Central memory CD8-positive, alpha-beta T cell (primary cell): Measurements from ENCODE around the gene MGAT5B.

Experiments
- ATAC-seq: fragments of 150-1000 bp; cut with Tn5 transposase; replicated peaks from 2 replicates; pipeline ENCODE4 v1.10.0; 2022; ENCODE audit warnings: mild to moderate bottlenecking, moderate FRiP score, moderate number of reproducible peaks; ENCODE audit not compliant: poor library complexity, severe bottlenecking; ENCODE audit errors: extremely low read depth
- DNase-seq, 2 donors: peaks; one replicate each; pipeline ENCODE4 v3.0.0; 2021; ENCODE audit warnings: low spot score in 2 of 2
- H3K27ac Mint-ChIP-seq: one replicate; pipeline ENCODE4 v1.8.0; 2022; ENCODE audit warnings: low read depth, mild to moderate bottlenecking, moderate library complexity, mixed read lengths
- H3K27me3 Mint-ChIP-seq: one replicate; pipeline ENCODE4 v1.8.0; 2022; ENCODE audit warnings: mixed read lengths
- H3K36me3 Mint-ChIP-seq: one replicate; pipeline ENCODE4 v1.8.0; 2022; ENCODE audit warnings: mild to moderate bottlenecking, moderate library complexity, mixed read lengths; ENCODE audit not compliant: insufficient read depth
- H3K4me1 Mint-ChIP-seq: one replicate; pipeline ENCODE4 v1.8.0; 2022; ENCODE audit warnings: mixed read lengths
- H3K4me3 Mint-ChIP-seq: one replicate; pipeline ENCODE4 v1.8.0; 2022; ENCODE audit warnings: mild to moderate bottlenecking, moderate library complexity, mixed read lengths
- H3K9me3 Mint-ChIP-seq: one replicate; pipeline ENCODE4 v1.8.0; 2022; ENCODE audit warnings: mixed read lengths

The MGAT5B gene

DNA sequence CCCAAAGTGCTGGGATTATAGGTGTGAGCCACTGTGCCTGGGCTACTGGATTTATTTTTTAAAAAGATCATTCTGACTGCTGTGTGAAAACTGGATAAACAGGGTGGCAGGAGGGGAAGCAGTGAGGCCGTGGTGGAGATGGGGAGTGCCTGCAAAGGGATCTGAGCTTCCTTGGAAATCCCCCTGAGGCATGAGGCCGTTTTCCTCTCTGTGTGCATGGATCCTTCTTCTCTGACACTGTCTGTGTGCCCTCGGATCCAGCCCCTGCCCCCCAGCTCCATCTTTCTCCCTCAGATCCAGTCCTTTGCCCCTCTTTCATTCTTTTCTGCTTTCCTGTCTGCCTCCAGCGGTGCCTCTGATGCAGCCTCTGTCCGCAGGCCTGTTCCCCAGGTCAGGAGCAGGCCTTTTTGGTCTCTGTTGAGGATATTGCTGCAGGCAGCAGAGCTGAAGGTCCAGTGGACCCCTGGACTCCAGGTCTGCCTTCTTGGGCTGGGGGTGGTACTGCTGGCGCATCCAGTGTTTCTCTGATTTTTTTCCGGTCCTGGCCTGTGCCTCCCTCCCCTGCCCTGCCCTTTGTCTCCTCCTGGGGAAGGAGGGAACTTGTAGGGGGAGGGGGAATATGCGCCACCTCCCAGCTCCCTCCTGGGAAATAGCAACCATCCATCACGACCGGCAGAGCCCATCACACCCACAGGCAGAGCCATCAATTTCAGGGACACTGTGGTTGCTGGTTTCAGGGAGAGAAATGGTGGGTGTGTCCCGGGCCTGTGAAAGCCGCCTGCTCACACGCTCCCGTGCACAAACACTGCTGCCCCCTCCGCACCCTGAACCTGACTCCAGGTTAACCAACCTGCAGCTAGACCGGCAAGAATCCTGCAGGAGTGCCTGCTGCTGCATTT, 17.0 kb downstream of the MGAT5B start:
- DNase-seq (no peak), ATAC-seq (no peak)
- H3K4me1 Mint-ChIP-seq: no peaks in the 10 kb centered on the region
- peaks cover 14% of the 10 kb centered on the region for H3K27me3 Mint-ChIP-seq
- no peak overlapping the region for H3K27ac Mint-ChIP-seq
- H3K9me3 Mint-ChIP-seq: no peaks in the 10 kb centered on the region
- no peaks in the 10 kb centered on the region for H3K36me3 Mint-ChIP-seq
- H3K4me3 Mint-ChIP-seq: no peak overlapping the region

DNA sequence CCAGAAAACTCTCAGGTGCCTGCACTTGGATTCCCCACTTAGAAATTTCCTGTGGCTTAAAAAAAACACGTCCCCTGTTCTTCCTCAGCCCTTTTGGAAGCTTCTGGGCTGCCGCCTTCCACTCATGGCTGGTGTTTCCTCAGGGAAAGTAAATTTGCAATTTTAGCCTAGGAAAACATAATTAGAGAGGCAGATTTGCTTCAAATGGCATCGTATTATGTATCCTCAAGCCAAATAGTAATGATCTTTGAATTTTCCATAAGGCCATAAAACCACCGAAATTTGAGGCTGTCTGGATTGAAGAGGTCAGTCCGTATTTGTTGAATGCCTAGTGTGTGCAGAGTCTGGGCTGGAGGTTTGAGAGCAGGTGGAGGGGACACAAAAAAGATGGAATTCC, 17.7 kb downstream of the MGAT5B start:
- Mint-ChIP-seq H3K36me3 (no peaks in the 10 kb centered on the region), H3K4me1 (no peaks in the 10 kb centered on the region), H3K4me3 (no peak overlapping the region), H3K27ac (no peak overlapping the region), H3K27me3 (peaks cover 8% of the 10 kb centered on the region), H3K9me3 (no peaks in the 10 kb centered on the region)
- DNase-seq (no peak), ATAC-seq (no peak)

DNA sequence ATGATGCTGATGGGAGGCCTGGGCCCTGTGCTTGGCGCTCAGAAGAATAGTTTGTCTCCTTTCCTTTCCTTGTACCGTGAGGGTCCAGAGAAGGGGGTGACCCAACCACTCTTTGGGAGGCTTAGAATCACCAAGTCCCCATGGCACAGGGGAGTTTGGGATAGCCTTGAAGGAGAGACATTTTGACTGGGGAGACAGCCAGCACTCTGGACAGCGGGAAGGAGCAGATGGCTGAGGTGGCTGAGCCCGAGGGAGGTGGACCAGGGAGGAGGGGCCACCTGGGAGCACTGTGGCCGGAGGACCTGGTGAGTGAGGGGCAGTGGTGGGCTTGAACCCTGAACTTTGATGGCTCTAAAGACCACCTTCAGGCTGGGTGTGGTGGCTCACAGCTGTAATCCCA, 18.2 kb downstream of the MGAT5B start:
- H3K4me1 Mint-ChIP-seq: no peaks in the 10 kb centered on the region
- no peak overlapping the region for H3K27ac Mint-ChIP-seq
- no peaks in the 10 kb centered on the region for H3K36me3 Mint-ChIP-seq
- no peak for ATAC-seq
- peaks cover 3% of the 10 kb centered on the region for H3K27me3 Mint-ChIP-seq
- H3K9me3 Mint-ChIP-seq: no peaks in the 10 kb centered on the region
- no peak for DNase-seq
- no peak overlapping the region for H3K4me3 Mint-ChIP-seq

DNA sequence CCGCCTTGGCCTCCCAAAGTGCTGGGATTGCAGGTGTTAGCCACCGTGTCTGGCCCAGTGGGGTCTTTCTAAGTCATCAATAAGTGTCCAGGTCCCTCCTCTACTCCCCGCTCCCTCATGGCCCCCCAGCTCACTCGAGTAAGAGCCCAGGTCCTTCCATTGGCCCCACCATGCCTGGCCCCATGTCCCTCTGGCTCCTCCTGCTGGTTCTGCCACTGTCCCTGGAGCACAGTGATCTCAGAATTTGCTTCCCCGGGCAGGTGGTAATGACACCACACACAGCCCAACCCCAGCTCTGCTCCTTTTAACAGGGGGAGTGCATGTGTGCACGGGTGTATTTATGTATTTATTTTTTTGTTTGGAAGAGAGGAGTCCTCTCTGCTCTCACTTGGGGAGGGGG, 19.6 kb downstream of the MGAT5B start:
- no peaks in the 10 kb centered on the region for H3K36me3 Mint-ChIP-seq
- DNase-seq (no peak), ATAC-seq (no peak)
- H3K27ac Mint-ChIP-seq: no peak overlapping the region
- H3K9me3 Mint-ChIP-seq: no peaks in the 10 kb centered on the region
- no peaks in the 10 kb centered on the region for H3K27me3 Mint-ChIP-seq
- H3K4me1 Mint-ChIP-seq: no peaks in the 10 kb centered on the region
- no peak overlapping the region for H3K4me3 Mint-ChIP-seq

DNA sequence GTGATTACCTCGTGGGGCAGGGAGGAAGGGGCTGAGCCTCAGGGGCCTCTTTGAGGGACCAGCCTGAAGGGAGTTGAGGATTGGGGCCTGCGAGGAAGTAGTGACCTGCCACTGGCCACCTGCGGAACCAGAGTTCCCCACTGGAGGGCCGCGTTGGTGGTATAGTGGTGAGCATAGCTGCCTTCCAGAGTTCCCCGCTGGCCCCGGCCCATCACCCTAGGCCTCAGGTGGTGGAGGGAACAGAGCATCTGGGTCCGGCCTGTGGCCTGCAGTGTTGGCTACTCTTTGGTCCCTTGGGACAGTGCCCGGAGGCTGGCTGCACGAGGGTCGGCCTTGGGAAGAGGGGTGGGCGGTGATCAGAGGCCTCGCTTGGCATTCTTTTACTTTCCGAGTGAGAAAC, 20.5 kb downstream of the MGAT5B start:
- Mint-ChIP-seq H3K27ac (no peak overlapping the region), H3K4me3 (no peak overlapping the region), H3K36me3 (no peaks in the 10 kb centered on the region), H3K27me3 (no peaks in the 10 kb centered on the region), H3K9me3 (no peaks in the 10 kb centered on the region), H3K4me1 (no peaks in the 10 kb centered on the region)
- DNase-seq (no peak), ATAC-seq (no peak)

DNA sequence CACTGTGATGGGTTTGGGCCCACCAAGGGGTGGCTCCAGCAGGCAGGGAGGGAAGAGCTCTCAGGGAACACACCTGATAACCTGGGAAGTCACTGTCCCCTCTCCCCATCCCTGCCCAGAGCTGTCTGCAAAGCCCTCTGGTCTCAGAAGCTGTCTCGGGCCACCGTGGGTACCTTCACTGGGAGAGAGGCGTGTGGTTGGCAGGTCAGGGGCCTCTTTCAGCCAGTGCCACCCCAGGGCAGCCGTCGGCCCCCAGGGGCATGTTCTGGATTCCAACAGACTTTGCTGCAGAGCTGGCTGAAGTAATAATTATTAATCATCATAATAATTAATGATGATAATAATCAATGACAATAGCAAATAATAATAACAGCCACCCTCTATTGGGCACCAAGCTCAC, 21.1 kb downstream of the MGAT5B start:
- Mint-ChIP-seq H3K36me3 (no peaks in the 10 kb centered on the region), H3K9me3 (no peaks in the 10 kb centered on the region), H3K4me3 (no peak overlapping the region), H3K4me1 (no peaks in the 10 kb centered on the region), H3K27ac (no peak overlapping the region), H3K27me3 (no peaks in the 10 kb centered on the region)
- ATAC-seq: no peak
- no peak for DNase-seq

DNA sequence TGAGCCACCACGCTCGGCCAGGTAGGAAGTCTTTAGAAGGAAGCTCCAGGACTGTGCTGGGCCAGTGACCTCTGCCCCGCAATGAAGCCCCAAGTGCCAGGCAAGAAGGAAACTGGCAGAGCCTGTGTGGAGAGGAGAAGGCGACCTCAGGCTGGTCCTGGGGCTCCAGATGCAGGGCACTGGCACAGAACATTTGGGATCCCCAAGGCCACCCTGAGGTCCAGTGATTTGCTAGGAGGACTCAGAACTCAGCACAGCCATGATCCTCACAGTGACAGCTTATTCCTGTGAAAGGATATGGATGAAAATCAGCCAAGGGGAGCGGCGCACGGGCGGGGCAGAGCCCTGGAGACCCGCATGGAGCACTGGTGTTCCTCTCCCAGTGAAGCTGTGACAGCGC, 24.1 kb downstream of the MGAT5B start:
- Mint-ChIP-seq H3K4me3 (no peak overlapping the region), H3K4me1 (no peaks in the 10 kb centered on the region), H3K27ac (no peak overlapping the region), H3K36me3 (no peaks in the 10 kb centered on the region), H3K9me3 (no peaks in the 10 kb centered on the region), H3K27me3 (no peaks in the 10 kb centered on the region)
- DNase-seq (no peak), ATAC-seq (no peak)

DNA sequence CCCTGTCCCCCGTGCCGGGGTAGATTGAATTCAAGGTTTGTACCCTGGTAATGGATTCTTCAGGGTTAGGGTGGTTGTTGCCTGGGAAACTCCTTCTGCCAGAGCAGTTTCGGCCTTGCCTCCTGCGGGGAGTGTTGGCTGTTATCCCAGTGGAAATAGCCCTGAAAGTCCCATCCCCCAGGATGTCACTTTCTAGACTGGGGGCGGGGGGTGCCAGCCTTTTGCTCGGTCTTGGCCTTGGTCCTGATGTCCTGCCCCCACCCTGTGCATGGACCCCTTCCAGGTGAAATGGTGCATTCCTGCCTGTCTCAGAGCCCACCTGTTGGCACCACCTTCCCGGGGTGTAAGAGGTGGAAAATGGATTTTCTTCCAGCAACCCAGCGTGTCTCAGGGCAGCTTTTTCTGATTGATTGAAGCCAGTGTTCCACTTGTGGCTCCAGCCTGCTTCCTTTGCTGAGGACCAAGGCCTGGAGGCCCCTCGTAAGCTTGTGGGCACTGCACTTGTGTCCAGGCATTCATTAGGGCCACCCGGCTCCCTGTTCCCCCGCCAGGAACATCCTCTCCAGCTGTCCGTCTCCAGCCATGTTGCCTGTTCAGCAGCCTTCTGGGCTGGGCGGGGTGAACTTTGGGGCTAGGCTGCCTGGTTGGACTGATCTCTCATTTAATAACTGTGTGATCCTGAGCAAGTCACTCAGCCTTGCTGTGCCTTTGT, 25.6 kb downstream of the MGAT5B start:
- Mint-ChIP-seq H3K36me3 (no peaks in the 10 kb centered on the region), H3K27ac (no peak overlapping the region), H3K27me3 (no peaks in the 10 kb centered on the region), H3K4me3 (no peak overlapping the region), H3K4me1 (no peaks in the 10 kb centered on the region), H3K9me3 (no peaks in the 10 kb centered on the region)
- ATAC-seq (no peak), DNase-seq (no peak)

DNA sequence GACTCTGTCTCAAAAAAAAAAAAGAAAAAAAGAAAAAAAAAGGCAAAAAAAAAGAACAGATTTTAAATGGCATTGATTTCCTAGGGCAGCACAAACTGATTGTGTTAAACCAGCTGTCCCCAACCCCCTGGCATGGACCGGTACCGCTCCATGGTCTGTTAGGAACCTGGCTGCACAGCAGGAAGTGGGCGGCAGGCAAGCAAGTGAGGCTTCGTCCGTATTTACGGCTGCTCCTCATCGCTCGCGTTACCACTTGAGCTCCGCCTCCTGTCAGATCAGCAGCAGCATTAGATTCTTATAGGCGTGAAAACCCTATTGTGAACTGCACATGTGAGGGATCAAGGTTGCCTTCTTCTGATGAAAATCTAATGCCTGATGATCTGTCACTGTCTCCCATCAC, 26.6 kb downstream of the MGAT5B start:
- Mint-ChIP-seq H3K9me3 (no peaks in the 10 kb centered on the region), H3K4me3 (no peak overlapping the region), H3K27ac (no peak overlapping the region), H3K27me3 (peaks cover 4% of the 10 kb centered on the region), H3K36me3 (no peaks in the 10 kb centered on the region), H3K4me1 (no peaks in the 10 kb centered on the region)
- ATAC-seq (no peak), DNase-seq (no peak)

DNA sequence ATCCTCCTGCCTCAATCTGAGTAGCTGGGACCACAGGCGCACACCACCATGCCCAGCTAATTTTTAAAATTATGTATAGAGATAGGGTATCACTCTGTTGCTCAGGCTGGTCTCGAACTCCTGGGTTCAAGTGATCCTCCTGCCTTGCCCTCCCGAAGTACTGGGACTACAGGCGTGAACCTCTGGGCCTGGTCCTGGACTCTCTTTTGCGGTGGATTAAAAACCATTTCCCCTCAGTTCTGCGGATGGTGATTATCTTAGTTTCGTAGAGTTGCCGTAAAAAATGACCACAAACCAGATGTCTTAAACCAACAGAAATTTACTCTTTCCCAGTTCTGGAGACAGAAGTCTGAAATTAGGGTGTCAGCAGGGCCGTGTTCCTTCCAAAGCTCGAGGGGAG, 28.8 kb downstream of the MGAT5B start:
- Mint-ChIP-seq H3K27ac (no peak overlapping the region), H3K27me3 (peaks cover 13% of the 10 kb centered on the region), H3K9me3 (no peaks in the 10 kb centered on the region), H3K36me3 (no peaks in the 10 kb centered on the region), H3K4me3 (no peak overlapping the region), H3K4me1 (no peaks in the 10 kb centered on the region)
- DNase-seq (no peak), ATAC-seq (no peak)

DNA sequence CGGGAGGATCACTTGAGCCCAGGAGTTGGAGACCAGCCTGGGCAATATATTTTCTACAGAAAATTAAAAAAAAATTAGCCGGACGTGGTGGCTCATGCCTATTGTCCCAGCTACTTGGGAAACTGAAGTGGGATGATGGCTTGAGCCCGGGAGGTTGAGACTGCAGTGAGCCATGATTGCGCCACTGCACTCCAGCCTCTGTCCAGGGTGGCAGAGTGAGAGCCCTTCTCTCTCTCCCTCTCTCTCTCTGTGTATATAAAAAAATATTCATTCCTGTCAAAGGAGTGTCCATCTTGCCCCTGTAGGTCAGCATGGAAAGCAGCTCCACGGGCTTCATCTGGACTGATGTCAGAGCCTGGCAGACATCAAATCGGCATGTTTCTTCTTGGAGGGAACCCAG, 31.2 kb downstream of the MGAT5B start:
- peaks cover 13% of the 10 kb centered on the region for H3K27me3 Mint-ChIP-seq
- H3K27ac Mint-ChIP-seq: no peak overlapping the region
- H3K36me3 Mint-ChIP-seq: no peaks in the 10 kb centered on the region
- no peaks in the 10 kb centered on the region for H3K4me1 Mint-ChIP-seq
- no peaks in the 10 kb centered on the region for H3K9me3 Mint-ChIP-seq
- no peak for ATAC-seq
- no peak overlapping the region for H3K4me3 Mint-ChIP-seq
- DNase-seq: no peak

DNA sequence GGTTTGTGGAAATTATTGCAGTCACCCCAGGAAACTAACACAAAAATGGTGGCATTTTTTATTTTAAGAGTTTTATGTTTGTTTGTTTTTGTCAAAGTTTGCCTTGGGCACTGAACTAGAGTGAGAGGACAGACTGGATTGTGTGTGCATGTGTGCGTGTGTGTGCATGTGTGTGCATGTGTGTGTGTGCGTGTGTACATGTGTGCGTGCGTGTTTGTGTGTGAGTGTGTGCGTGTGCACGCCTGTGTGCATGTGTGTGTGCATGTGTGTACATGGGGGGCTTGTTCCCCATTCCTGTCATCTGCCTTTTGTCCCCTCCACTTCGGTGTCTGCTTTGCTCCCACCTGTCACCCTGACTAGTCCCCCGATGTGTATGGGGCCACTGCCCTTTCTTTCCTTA, 32.5 kb downstream of the MGAT5B start:
- Mint-ChIP-seq H3K9me3 (no peaks in the 10 kb centered on the region), H3K36me3 (no peaks in the 10 kb centered on the region), H3K27ac (no peak overlapping the region), H3K27me3 (peaks cover 25% of the 10 kb centered on the region), H3K4me1 (no peaks in the 10 kb centered on the region), H3K4me3 (no peak overlapping the region)
- ATAC-seq (no peak), DNase-seq (no peak)

DNA sequence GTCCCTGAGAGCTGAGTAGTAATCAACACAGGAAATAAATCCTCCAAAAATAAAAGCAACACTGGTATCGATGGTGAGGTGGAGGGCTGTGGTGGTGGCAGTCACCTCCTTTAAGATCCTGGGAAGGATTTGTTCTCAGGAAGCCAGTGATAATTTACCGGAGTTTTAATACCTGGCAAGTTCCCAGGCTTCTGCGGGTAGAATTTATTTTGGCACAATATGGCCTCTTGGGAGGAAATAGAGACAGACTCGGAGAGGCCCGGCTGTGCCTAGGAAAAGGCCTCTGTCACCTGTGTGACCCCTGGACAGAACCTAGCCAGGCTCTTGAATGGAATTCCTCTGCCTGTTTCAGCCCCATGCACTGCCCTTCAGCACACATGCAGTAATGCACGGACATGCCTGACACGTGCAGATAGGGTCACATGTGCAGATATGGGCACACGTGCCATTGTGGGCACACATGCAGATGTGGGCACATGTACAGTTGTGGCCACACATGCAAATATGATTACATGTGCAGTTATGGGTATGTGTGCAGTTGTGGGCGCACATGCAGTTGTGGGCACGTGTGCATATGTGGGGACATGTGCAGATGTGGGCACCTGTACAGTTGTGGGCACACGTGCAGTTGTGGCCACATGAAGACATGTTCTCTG, 33.5 kb downstream of the MGAT5B start:
- Mint-ChIP-seq H3K4me3 (no peak overlapping the region), H3K27ac (no peak overlapping the region), H3K27me3 (peaks cover 35% of the 10 kb centered on the region), H3K9me3 (no peaks in the 10 kb centered on the region), H3K36me3 (no peaks in the 10 kb centered on the region), H3K4me1 (no peaks in the 10 kb centered on the region)
- ATAC-seq: no peak
- no peak for DNase-seq
